Endothelial cell (in vitro differentiated cells): ENCODE results near the gene DNAJB8. TPM values are rescaled to one million over a fixed set of nuclear protein-coding genes. Genes with fewer than 3 reads are reported as not detected.

Experiments used
- DNase-seq: peaks from one replicate; pipeline ENCODE4 v3.0.0; 2021; ENCODE audit warnings: low spot score
- H3K27ac Mint-ChIP-seq: one replicate; pipeline ENCODE4 v1.8.0; 2021; ENCODE audit warnings: mixed read lengths, inconsistent platforms; ENCODE audit not compliant: unreplicated experiment
- H3K27me3 Mint-ChIP-seq: one replicate; pipeline ENCODE4 v1.8.0; 2021; ENCODE audit warnings: mild to moderate bottlenecking, moderate library complexity, mixed read lengths, inconsistent platforms; ENCODE audit not compliant: unreplicated experiment
- H3K36me3 Mint-ChIP-seq: one replicate; pipeline ENCODE4 v1.8.0; 2021; ENCODE audit warnings: mild to moderate bottlenecking, low read depth, mixed read lengths, inconsistent platforms; ENCODE audit not compliant: unreplicated experiment
- H3K4me1 Mint-ChIP-seq: one replicate; pipeline ENCODE4 v1.8.0; 2021; ENCODE audit warnings: mild to moderate bottlenecking, mixed read lengths, inconsistent platforms; ENCODE audit not compliant: unreplicated experiment
- H3K4me3 Mint-ChIP-seq: one replicate; pipeline ENCODE4 v1.8.0; 2021; ENCODE audit warnings: mild to moderate bottlenecking, mixed read lengths, inconsistent platforms; ENCODE audit not compliant: unreplicated experiment
- H3K9me3 Mint-ChIP-seq: one replicate; pipeline ENCODE4 v1.8.0; 2021; ENCODE audit warnings: mixed read lengths, inconsistent platforms; ENCODE audit not compliant: unreplicated experiment
- total RNA-seq: library from RNA; stranded (reverse); fragmentation: NEBNext Ultra II Directional; extraction: Animal tissue kit (Norgen Biotek cat#: 25700); gene quantifications from one replicate; pipeline ENCODE4 v1.2.1, GENCODE V29; 2021; ENCODE audit not compliant: unreplicated experiment
- TF ChIP-seq, protein P1 (sequence below): fragments of 200-600 bp; sonication (generic); IDR thresholded peaks from one replicate; pipeline ENCODE4 v1.5.0; 2021; ENCODE audit warnings: antibody characterized with exemption; ENCODE audit not compliant: unreplicated experiment

Gene DNAJB8
- total RNA-seq, 1 donor from 2014 or later, result not detected

DNA sequence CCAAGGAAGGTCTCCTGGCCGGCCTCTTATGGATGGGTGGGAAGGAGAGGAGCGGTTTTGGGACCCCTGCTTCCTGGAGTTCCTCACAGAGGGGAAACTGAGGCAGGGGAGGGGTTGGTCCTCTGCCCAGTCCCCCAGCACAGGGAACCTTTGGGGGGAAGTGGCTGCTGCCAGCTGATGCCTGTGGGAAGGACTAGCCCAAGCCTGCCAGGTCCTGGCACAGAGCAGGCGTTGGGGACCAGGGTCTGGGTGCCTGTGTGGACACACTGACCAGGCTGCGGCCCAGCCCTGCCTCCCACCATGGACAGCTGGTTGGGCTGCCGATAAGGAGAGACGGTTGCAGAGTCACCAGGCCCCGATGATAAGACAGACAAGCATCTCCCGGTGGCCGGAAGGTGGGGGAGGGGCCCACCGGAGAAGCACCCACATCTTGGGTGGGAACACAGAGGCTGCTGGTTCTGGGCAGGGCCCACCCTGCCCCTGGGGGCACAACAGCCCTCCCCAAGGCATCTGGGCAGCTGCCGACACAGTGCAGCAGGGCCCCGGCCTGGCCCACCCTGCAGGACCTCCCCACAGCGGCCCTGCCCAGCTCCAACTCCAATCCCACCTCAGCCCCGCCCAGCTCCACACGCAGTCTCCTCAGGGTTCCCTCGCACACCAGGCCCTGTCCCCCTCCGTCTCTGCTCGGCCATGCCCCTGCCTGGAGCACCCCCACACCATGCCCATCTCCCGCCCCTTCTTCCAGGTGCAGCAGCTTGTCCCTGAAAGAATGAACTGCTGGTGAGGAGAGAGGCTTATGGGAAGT lies 50.7 kb downstream of the DNAJB8 start:
- H3K36me3 Mint-ChIP-seq, result peaks cover 13% of the 10 kb centered on the region
- no peak overlapping the region for H3K27ac Mint-ChIP-seq
- no peaks in the 10 kb centered on the region for H3K9me3 Mint-ChIP-seq
- DNase-seq, result no peak
- TF ChIP-seq, protein P1, sequence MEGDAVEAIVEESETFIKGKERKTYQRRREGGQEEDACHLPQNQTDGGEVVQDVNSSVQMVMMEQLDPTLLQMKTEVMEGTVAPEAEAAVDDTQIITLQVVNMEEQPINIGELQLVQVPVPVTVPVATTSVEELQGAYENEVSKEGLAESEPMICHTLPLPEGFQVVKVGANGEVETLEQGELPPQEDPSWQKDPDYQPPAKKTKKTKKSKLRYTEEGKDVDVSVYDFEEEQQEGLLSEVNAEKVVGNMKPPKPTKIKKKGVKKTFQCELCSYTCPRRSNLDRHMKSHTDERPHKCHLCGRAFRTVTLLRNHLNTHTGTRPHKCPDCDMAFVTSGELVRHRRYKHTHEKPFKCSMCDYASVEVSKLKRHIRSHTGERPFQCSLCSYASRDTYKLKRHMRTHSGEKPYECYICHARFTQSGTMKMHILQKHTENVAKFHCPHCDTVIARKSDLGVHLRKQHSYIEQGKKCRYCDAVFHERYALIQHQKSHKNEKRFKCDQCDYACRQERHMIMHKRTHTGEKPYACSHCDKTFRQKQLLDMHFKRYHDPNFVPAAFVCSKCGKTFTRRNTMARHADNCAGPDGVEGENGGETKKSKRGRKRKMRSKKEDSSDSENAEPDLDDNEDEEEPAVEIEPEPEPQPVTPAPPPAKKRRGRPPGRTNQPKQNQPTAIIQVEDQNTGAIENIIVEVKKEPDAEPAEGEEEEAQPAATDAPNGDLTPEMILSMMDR, result no peak
- peaks cover 2% of the 10 kb centered on the region for H3K4me1 Mint-ChIP-seq
- no peak overlapping the region for H3K4me3 Mint-ChIP-seq
- peaks cover 22% of the 10 kb centered on the region for H3K27me3 Mint-ChIP-seq

DNA sequence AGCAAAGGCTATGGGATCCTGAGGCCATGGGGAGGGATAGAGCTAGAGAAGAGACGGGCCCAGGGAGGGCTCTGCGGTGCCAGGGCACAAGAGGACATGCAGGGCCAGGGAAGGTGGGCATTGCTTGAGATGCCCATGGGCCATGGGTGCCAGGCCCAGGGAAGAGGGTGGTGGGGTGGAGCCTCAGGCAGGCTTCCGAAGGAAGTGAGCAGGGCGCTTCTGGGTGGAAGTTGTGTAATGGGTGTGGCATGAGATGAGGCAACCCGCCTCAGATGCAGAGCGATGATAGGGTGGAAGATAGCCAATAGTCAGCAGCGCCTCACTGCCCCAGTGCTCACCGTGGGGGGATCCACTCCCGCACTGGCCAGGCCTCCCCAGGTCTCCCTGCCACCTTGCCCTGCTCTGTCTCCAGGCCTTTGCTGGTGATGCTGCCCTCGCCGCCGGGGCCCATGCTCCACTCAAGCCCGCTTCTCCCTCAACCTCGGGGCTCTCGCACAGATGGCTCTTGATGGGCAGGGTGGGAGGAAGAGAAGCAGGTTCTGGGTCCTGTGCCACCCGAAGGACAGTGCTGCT lies 51.4 kb downstream of the DNAJB8 start:
- no peak for DNase-seq
- Mint-ChIP-seq H3K4me1 (peaks cover 2% of the 10 kb centered on the region), H3K36me3 (peaks cover 13% of the 10 kb centered on the region), H3K27me3 (peaks cover 22% of the 10 kb centered on the region), H3K4me3 (no peak overlapping the region), H3K27ac (no peak overlapping the region), H3K9me3 (no peaks in the 10 kb centered on the region)
- TF ChIP-seq, protein P1, result no peak

DNA sequence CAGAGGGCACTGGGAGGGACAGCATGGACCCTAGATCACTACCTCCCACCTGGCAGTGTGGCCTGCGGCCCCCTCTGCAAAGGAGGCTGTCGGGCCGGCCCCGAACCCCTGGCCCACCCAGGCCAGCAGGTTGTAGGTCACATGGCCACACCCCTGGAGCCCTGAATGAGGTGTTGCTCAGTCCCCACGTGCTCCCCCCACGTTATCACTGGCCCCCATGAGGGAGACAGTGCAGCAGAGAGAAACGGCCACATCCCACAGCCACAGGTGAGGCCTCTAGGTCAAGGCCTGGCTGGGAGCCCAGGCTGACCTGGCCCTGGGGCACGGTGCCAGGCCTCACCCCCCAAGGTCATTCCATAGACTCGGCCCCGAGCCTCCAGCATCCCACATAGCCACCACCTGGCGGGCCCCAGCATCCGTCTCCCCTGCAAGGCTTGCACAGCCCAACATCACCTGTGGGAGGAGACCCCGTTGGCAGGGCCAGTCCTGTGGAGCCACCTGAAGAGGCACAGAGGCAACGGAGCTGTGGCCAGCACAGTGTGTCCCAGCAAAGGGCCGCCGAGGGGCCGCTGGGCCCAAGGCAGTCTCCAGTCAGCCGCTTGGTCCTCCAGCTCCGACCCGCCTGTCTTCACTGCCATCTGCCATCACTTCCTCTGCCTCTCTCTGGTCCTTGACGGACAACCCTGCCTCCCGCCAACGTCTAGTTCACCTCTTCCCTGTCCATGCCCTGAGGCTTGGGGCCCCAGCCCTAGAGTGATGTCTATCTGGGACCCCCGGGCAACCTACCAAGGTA lies 53.1 kb downstream of the DNAJB8 start:
- peaks cover under 1% of the 10 kb centered on the region for H3K36me3 Mint-ChIP-seq
- DNase-seq, result no peak
- H3K27ac Mint-ChIP-seq, result no peak overlapping the region
- TF ChIP-seq, protein P1, result no peak
- H3K4me1 Mint-ChIP-seq, result no peaks in the 10 kb centered on the region
- H3K9me3 Mint-ChIP-seq, result no peaks in the 10 kb centered on the region
- H3K4me3 Mint-ChIP-seq, result no peak overlapping the region
- peaks cover 16% of the 10 kb centered on the region for H3K27me3 Mint-ChIP-seq

DNA sequence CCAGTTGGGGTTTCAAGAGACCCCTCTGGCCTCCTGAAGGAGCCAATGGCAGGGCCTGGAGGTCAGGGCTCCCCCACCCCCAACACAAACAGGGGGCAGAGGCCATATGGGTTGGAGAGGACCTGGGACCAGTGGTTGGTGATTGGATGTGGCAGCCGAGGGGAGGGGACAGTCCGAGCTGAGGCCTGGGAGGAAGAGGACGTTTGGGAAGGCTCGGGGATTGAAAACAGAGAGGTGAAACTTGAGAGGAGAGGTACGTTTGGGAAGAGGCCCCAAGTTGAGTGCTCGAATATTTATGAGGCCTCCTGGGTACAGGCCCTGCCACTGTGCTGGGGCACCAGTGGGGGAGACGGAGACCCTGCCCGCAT lies 53.7 kb downstream of the DNAJB8 start:
- no peak overlapping the region for H3K4me3 Mint-ChIP-seq
- peaks cover 11% of the 10 kb centered on the region for H3K27me3 Mint-ChIP-seq
- H3K36me3 Mint-ChIP-seq, result no peaks in the 10 kb centered on the region
- no peak overlapping the region for H3K27ac Mint-ChIP-seq
- H3K4me1 Mint-ChIP-seq, result no peaks in the 10 kb centered on the region
- TF ChIP-seq, protein P1, result no peak
- no peak for DNase-seq
- no peaks in the 10 kb centered on the region for H3K9me3 Mint-ChIP-seq

Other genes starting within 250 kb of the DNAJB8 start
- gene GATA2, start 26.3 kb upstream of the DNAJB8 start, total RNA-seq, result 37.9 TPM
- 250 TPM for gene RPN1, start 183.9 kb upstream of the DNAJB8 start, total RNA-seq